HepG2 (cell line): ENCODE results near the gene HSPB3. TPM values are rescaled to one million over a fixed set of nuclear protein-coding genes. Genes with fewer than 3 reads are reported as not detected.

ENCODE experiments used
- ATAC-seq: fragments of 200-7000 bp; cut with Tn5 transposase; 3 replicates; pipeline ENCODE4 v1.9.1; 2020; ENCODE audit warnings: mild to moderate bottlenecking, moderate library complexity
- Bru-seq: library from RNA; stranded (reverse); fragments of 400-500 nt; gene quantifications from one replicate; lab custom pipeline; 2021; lab: Mats Ljungman, UMichigan
- BruChase-seq, 2 experiments: library from RNA; stranded (reverse); fragments of 400-500 nt; gene quantifications; one replicate each; lab custom pipeline; 2021; lab: Mats Ljungman, UMichigan
- BruUV-seq: library from RNA; stranded (reverse); fragments of 400-500 nt; replicated peaks from 2 replicates; lab custom pipeline; 2021; lab: Mats Ljungman, UMichigan
- CTCF ChIA-PET: fragments of 300-600 bp; formaldehyde crosslinking; extraction: SDS; loops from one replicate; lab custom pipeline; 2021; ENCODE audit warnings: low total read pairs, inconsistent platforms, low intra/inter-chr PET ratio; lab: Yijun Ruan, JAX
- POLR2A ChIA-PET: fragments of 350-600 bp; sonication (Branson Sonifier 250); formaldehyde crosslinking; loops from one replicate; lab custom pipeline; 2020; ENCODE audit warnings: antibody characterized with exemption, inconsistent platforms; lab: Yijun Ruan, JAX
- DNase-seq: peaks from one replicate; pipeline ENCODE4 v3.0.0-alpha.2; 2015; ENCODE audit warnings: low spot score
- FAIRE-seq: peaks from 3 replicates; lab custom pipeline; 2011; peaks lifted over from hg19 to GRCh38; lab: Jason Lieb, UNC
- H2AFZ ChIP-seq: one replicate; pipeline ENCODE4 v1.6.1; 2011; ENCODE audit warnings: low read length, inconsistent platforms
- H3K27ac ChIP-seq: fragments of 300-600 bp; 3 replicates; pipeline ENCODE4 v1.8.0; 2011; ENCODE audit warnings: mixed run types, mild to moderate bottlenecking, mixed read lengths, low read length, inconsistent platforms; ENCODE audit not compliant: insufficient read depth; ENCODE audit errors: extremely low read length
- H3K27me3 ChIP-seq, 2 experiments: fragments of 200-600 bp in 1 of 2; 2 replicates in 1 of 2; 3 replicates in 1 of 2; pipeline versions ENCODE4 v1.6.0 to v1.8.0; 2011; ENCODE audit warnings: low read length in 2 of 2, mild to moderate bottlenecking in 2 of 2, moderate library complexity in 2 of 2, inconsistent platforms in 1 of 2; ENCODE audit not compliant: insufficient read depth in 2 of 2, control insufficient read depth in 1 of 2
- H3K36me3 ChIP-seq, 2 experiments: fragments of 200-600 bp in 1 of 2; replicated peaks in 1 of 2; 2 replicates in 1 of 2; 3 replicates in 1 of 2; pipeline versions ENCODE4 v1.5.1 to v1.8.0; 2011; ENCODE audit warnings: low read length in 2 of 2, inconsistent platforms in 1 of 2; ENCODE audit not compliant: insufficient read depth in 2 of 2, control insufficient read depth in 1 of 2
- H3K4me1 ChIP-seq: 2 replicates; pipeline ENCODE4 v1.5.1; 2012; ENCODE audit warnings: low read length, inconsistent platforms; ENCODE audit not compliant: insufficient read depth
- H3K4me2 ChIP-seq: 2 replicates; pipeline ENCODE4 v1.6.0; 2011; ENCODE audit warnings: low read depth, low read length, inconsistent platforms
- H3K4me3 ChIP-seq, 3 experiments: fragments of 200-600 bp in 1 of 3; sonication (generic), shearing (Covaris generic) in 1 of 3; replicated peaks in 1 of 3; 2 replicates each; pipeline ENCODE4 v1.5.1; 2011 to 2016; ENCODE audit warnings: low read length in 3 of 3, inconsistent platforms in 2 of 3, low read depth in 2 of 3, mild to moderate bottlenecking in 2 of 3, control low read depth in 1 of 3, mixed read lengths in 1 of 3; ENCODE audit not compliant: insufficient read depth in 1 of 3
- H3K79me2 ChIP-seq: one replicate; pipeline ENCODE4 v1.6.1; 2011; ENCODE audit warnings: low read length, inconsistent platforms; ENCODE audit not compliant: insufficient read depth
- H3K9ac ChIP-seq: 2 replicates; pipeline ENCODE4 v1.6.0; 2011; ENCODE audit warnings: mild to moderate bottlenecking, low read depth, low read length, inconsistent platforms; ENCODE audit not compliant: insufficient read depth
- H3K9me3 ChIP-seq: 2 replicates; pipeline ENCODE4 v1.5.1; 2012; ENCODE audit warnings: mild to moderate bottlenecking, low read length
- H4K20me1 ChIP-seq: 2 replicates; pipeline ENCODE4 v1.6.0; 2011; ENCODE audit warnings: inconsistent platforms, mild to moderate bottlenecking, low read length, moderate library complexity; ENCODE audit not compliant: insufficient read depth
- MYC ChIP-seq: sonication (generic); formaldehyde crosslinking; IDR thresholded peaks from 2 replicates; pipeline ENCODE4 v1.9.0; 2021; ENCODE audit warnings: missing genetic modification reagents, borderline replicate concordance
- SCMH1 ChIP-seq: sonication (generic); formaldehyde crosslinking; IDR thresholded peaks from 2 replicates; pipeline ENCODE4 v1.9.0; 2021; ENCODE audit warnings: missing genetic modification reagents, mild to moderate bottlenecking, borderline replicate concordance
- ZNF878 ChIP-seq: sonication (generic); formaldehyde crosslinking; IDR thresholded peaks from 2 replicates; pipeline ENCODE4 v1.8.1; 2023; ENCODE audit warnings: mild to moderate bottlenecking, missing genetic modification reagents, moderate library complexity
- ZSCAN12 ChIP-seq: sonication (generic); formaldehyde crosslinking; IDR thresholded peaks from 2 replicates; pipeline ENCODE4 v1.9.0; 2021; ENCODE audit warnings: mild to moderate bottlenecking, missing genetic modification reagents
- WGBS: methylation state at CpG from one replicate; pipeline ENCODE4 v1.1.6; 2017; ENCODE audit warnings: low lambda C conversion rate; 5-methylcytosine and 5-hydroxymethylcytosine counted together
- in situ Hi-C: cut with HindIII; loops from 2 replicates; pipeline ENCODE4 v1.10.0; 2017; ENCODE audit warnings: low pct_unique_long_range_greater_than_20kb; ENCODE audit not compliant: extremely low pct_ligation_motif_present
- intact Hi-C: fragments of 100-400 bp; cut with micrococcal nuclease; formaldehyde crosslinking; loops from one replicate; pipeline ENCODE4 v1.10.0; 2022; ENCODE audit not compliant: unreplicated experiment
- long read RNA-seq, 2 experiments: library from RNA in 1 of 2; library from polyadenylated mRNA in 1 of 2; stranded (forward) in 1 of 2; unstranded in 1 of 2; transcript quantifications; one replicate each; pipeline ENCODE4 v2.0.0, GENCODE V29; 2019 to 2022
- polyA minus RNA-seq, 3 experiments: library from RNA; depleted of rRNA, polyadenylated mRNA; stranded (reverse); fragments of >200 nt; gene quantifications; 2 replicates each; pipeline ENCODE4 v1.2.3, GENCODE V29; 2011; ENCODE audit warnings: low replicate concordance in 1 of 3
- polyA plus RNA-seq, 8 experiments: library from polyadenylated mRNA; depleted of rRNA in 3 of 8; stranded (reverse) in 7 of 8; unstranded in 1 of 8; fragments of >200 nt; fragmentation: Illumina TruSeq in 4 of 8; extraction: Trizol in 4 of 8; gene quantifications; 2 replicates each; pipeline versions ENCODE4 v1.2.1 to v1.2.3, GENCODE V29; 2011 to 2016; ENCODE audit warnings: low read depth in 4 of 8, missing spikeins in 1 of 8, mixed read lengths in 1 of 8; ENCODE audit not compliant: insufficient read depth in 1 of 8
- total RNA-seq, 5 experiments: library from RNA; depleted of rRNA; stranded (reverse); fragments of >200 nt; fragmentation: Illumina TruSeq; extraction: Trizol; gene quantifications; 2 replicates each; pipeline ENCODE4 v1.2.3, GENCODE V29; 2016; ENCODE audit warnings: low read depth in 1 of 5

HSPB3 gene
- total RNA-seq (2016; rRNA removed; fragmentation: Illumina TruSeq; extraction: Trizol) (not detected in 2 replicates), polyA plus RNA-seq (2011; rRNA removed) (not detected in 2 replicates), polyA minus RNA-seq (2011; rRNA and poly(A)+ RNA removed; ENCODE audit: low replicate concordance) (not detected in 2 replicates), Bru-seq, nascent RNA (not detected), BruChase-seq, experiment 1, labeled RNA remaining after a 6-hour chase (not detected), BruChase-seq, experiment 2, labeled RNA remaining after a 2-hour chase (not detected)
- not detected in 2 replicates for total RNA-seq (2016; cell fraction: cytosol; rRNA removed; fragmentation: Illumina TruSeq; extraction: Trizol; ENCODE audit: low read depth)
- total RNA-seq (2016; cell fraction: insoluble cytoplasmic fraction; rRNA removed; fragmentation: Illumina TruSeq; extraction: Trizol), result not detected in 2 replicates
- total RNA-seq (2016; cell fraction: membrane; rRNA removed; fragmentation: Illumina TruSeq; extraction: Trizol), result not detected in 2 replicates
- not detected in 2 replicates for total RNA-seq (2016; cell fraction: nucleus; rRNA removed; fragmentation: Illumina TruSeq; extraction: Trizol)
- not detected in 2 replicates for polyA plus RNA-seq (2011; cell fraction: cytosol; rRNA removed)
- polyA plus RNA-seq (2011; cell fraction: nucleus; rRNA removed), result not detected in 2 replicates
- polyA plus RNA-seq (2012), result not detected in 2 replicates
- polyA plus RNA-seq (2016; cell fraction: cytosol; fragmentation: Illumina TruSeq; extraction: Trizol; ENCODE audit: low read depth), result not detected in 2 replicates
- polyA plus RNA-seq (2016; cell fraction: insoluble cytoplasmic fraction; fragmentation: Illumina TruSeq; extraction: Trizol; ENCODE audit: low read depth), result not detected in 2 replicates
- not detected in 2 replicates for polyA plus RNA-seq (2016; cell fraction: membrane; fragmentation: Illumina TruSeq; extraction: Trizol; ENCODE audit: low read depth)
- polyA plus RNA-seq (2016; cell fraction: nucleus; fragmentation: Illumina TruSeq; extraction: Trizol; ENCODE audit: insufficient read depth, low read depth), result not detected in 2 replicates
- polyA minus RNA-seq (2011; cell fraction: cytosol; rRNA and poly(A)+ RNA removed), result not detected in 2 replicates
- polyA minus RNA-seq (2011; cell fraction: nucleus; rRNA and poly(A)+ RNA removed), result not detected in 2 replicates
- long read RNA-seq, experiment 1, result 0 reads
- long read RNA-seq, experiment 2, result 0 reads

GRCh38 chr5:54455413-54456157 is at the start of gene HSPB3:
Gene HSPB3, plus strand, starts transcription at chr5:54455699. Its CDS starts 91 bp downstream, at chr5:54455790.
- Histone ChIP-seq H3K27me3 (peaks cover 0 to 5% of the 10 kb centered on the region in 2 experiments; a peak in 1 of 5 replicates), H2AFZ (no peak within 1 kb of the TSS), H3K9me3 (no peaks in the 10 kb centered on the region), H3K36me3 (no peaks in the 10 kb centered on the region)
- ATAC-seq (no peak), FAIRE-seq (no peak), DNase-seq (no peak)
- intact Hi-C loops, result no loop called here
- no peak for TF ChIP-seq ZSCAN12 (CRISPR knock-in tag)
- no peak for TF ChIP-seq SCMH1 (CRISPR knock-in tag)
- no peak for TF ChIP-seq ZNF878 (CRISPR knock-in tag)
- TF ChIP-seq MYC (CRISPR knock-in tag), result no peak
- TF ChIP-seq, all 625 proteins: peak for 0
- WGBS, result 51% methylated on average over 15 of the region's 18 CpGs
- ChIA-PET CTCF (no interaction called here), POLR2A (no interaction called here)
- Histone ChIP-seq H3K27ac (no peak within 1 kb of the TSS), H3K4me3 (no peak within 1 kb of the TSS), H4K20me1 (no peaks in the 10 kb centered on the region), H3K4me1 (no peaks in the 10 kb centered on the region), H3K79me2 (no peaks in the 10 kb centered on the region), H3K9ac (no peak within 1 kb of the TSS), H3K4me2 (no peak within 1 kb of the TSS)
- no TSS peak for BruUV-seq
- in situ Hi-C loops, result no loop called here
